ENCODE results near the gene BLOC1S3. TPM values are rescaled to one million over a fixed set of nuclear protein-coding genes. Genes with fewer than 3 reads are reported as not detected.

Gene BLOC1S3
- total RNA-seq, 2 experiments from 2014 or later: 21.9 to 22.8 TPM

DNA sequence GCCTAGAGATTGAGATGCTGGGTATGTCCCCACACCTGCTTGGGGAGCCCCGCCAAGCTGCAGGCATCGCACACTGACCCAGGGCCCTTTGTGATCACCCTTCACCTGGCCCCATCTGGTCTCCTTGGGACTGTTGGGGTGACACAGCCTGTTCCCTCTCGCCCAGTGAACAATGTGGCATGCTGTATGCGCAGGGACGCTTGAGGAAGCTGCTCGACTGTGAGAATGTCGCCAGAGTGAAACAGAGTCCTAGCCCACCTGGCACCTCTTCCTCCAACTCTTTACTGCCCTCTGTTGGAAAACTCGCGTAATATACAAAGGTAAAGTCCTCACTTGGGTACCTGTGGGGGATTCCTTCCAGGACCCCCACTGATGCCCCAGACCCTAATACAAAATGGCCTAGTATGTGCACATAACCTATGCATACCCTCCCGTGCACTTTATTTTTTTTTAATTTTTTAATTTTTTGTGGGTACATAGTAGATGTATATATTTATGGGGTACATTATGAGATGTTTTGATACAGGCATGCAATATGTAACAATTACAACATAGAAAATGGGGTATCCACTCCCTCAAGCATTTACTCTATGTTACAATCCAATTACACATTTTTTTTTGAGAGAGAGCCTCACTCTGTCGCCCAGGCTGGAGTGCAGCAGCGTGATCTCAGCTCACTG is 9.0 kb downstream of the BLOC1S3 start:
- POLR2A ChIA-PET: interaction anchor here (1.4 kb wide), 1 partner anchor 9 kb away, joined by 6 read pairs; the partner anchor contains the start of genes BLOC1S3 and TRAPPC6A
- no peak overlapping the region for H3K4me3 Mint-ChIP-seq
- peak; percentile 48 for DNase-seq
- H3K9me3 Mint-ChIP-seq: no peaks in the 10 kb centered on the region
- H3K27me3 Mint-ChIP-seq: no peaks in the 10 kb centered on the region
- no peak overlapping the region for H3K27ac Mint-ChIP-seq
- H3K4me1 Mint-ChIP-seq: peaks cover 4% of the 10 kb centered on the region
- peak; percentile 87 for ATAC-seq (ENCODE audit: low read depth)
- no peaks in the 10 kb centered on the region for H3K36me3 Mint-ChIP-seq

DNA sequence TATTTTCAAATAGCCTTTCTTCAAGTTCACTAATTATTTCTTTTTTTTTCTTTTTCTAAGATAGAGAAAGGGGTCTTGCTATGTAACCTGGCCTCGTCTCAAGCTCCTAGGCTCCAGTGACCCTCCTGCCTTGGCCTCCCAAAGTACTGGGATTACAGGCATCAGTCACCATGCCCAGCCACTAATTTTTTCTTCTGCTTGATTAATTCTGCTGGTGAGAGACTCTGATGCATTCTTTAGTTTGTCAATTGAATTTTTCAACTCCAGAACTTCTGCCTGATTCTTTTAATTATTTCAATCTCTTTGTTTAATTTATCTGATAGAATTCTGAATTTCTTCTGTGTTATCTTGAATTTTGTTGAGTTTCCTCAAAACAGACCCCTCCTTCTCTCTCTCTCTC is 11.4 kb downstream of the BLOC1S3 start:
- no peaks in the 10 kb centered on the region for H3K27me3 Mint-ChIP-seq
- H3K9me3 Mint-ChIP-seq: no peaks in the 10 kb centered on the region
- DNase-seq (no peak), ATAC-seq (ENCODE audit: low read depth) (no peak)
- no peaks in the 10 kb centered on the region for H3K36me3 Mint-ChIP-seq
- POLR2A ChIA-PET: interaction anchor here (0.6 kb wide), 1 partner anchor 99 kb away, joined by 4 read pairs; no protein-coding TSS in a partner anchor
- H3K4me3 Mint-ChIP-seq: no peak overlapping the region
- no peak overlapping the region for H3K27ac Mint-ChIP-seq
- H3K4me1 Mint-ChIP-seq: peaks cover 2% of the 10 kb centered on the region

GRCh38 chr19:45191375-45191774 is 12.8 kb downstream of the BLOC1S3 start:
- no peaks in the 10 kb centered on the region for H3K36me3 Mint-ChIP-seq
- no peaks in the 10 kb centered on the region for H3K27me3 Mint-ChIP-seq
- H3K4me3 Mint-ChIP-seq: no peak overlapping the region
- ATAC-seq (ENCODE audit: low read depth) (no peak), DNase-seq (no peak)
- no peak overlapping the region for H3K27ac Mint-ChIP-seq
- H3K9me3 Mint-ChIP-seq: no peaks in the 10 kb centered on the region
- peaks cover 2% of the 10 kb centered on the region for H3K4me1 Mint-ChIP-seq
- POLR2A ChIA-PET: no interaction called here

GRCh38 chr19:45195764-45196163 is 17.2 kb downstream of the BLOC1S3 start:
- ATAC-seq (ENCODE audit: low read depth) (no peak), DNase-seq (no peak)
- Mint-ChIP-seq H3K9me3 (no peaks in the 10 kb centered on the region), H3K4me1 (no peaks in the 10 kb centered on the region), H3K36me3 (no peaks in the 10 kb centered on the region), H3K27ac (no peak overlapping the region), H3K4me3 (no peak overlapping the region), H3K27me3 (peaks cover 5% of the 10 kb centered on the region)
- POLR2A ChIA-PET: no interaction called here

DNA sequence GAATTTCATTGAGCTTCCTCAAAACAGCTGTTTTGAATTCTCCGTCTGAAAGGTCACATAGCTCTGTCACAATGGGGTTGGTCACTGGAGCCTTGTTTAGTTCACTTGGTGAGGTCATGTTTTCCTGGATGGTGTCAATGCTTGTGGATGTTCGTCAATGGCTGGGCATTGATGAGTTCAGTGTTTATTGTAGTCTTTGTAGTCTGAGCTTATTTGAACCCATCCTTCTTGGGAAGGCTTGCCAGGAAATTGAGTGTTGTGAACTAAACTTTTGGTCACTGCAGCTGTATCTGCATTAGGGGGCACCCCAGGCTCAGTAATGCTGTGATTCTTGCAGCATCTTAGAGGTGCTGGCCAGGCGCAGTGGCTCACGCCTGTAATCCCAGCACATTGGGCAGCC is 22.0 kb downstream of the BLOC1S3 start:
- no peak for DNase-seq
- Mint-ChIP-seq H3K27me3 (peaks cover 9% of the 10 kb centered on the region), H3K4me1 (no peaks in the 10 kb centered on the region), H3K36me3 (no peaks in the 10 kb centered on the region), H3K27ac (no peak overlapping the region), H3K9me3 (no peaks in the 10 kb centered on the region), H3K4me3 (no peak overlapping the region)
- no peak for ATAC-seq (ENCODE audit: low read depth)
- POLR2A ChIA-PET: no interaction called here

- no peak overlapping the region for H3K4me3 Mint-ChIP-seq
- POLR2A ChIA-PET: no interaction called here
- H3K27ac Mint-ChIP-seq: no peak overlapping the region
- H3K4me1 Mint-ChIP-seq: no peaks in the 10 kb centered on the region
- DNase-seq (no peak), ATAC-seq (ENCODE audit: low read depth) (no peak)
- peaks cover 7% of the 10 kb centered on the region for H3K27me3 Mint-ChIP-seq
- no peaks in the 10 kb centered on the region for H3K36me3 Mint-ChIP-seq
- H3K9me3 Mint-ChIP-seq: no peaks in the 10 kb centered on the region
Measured at GRCh38 chr19:45202637-45203036, 24.1 kb downstream of the BLOC1S3 start.

GRCh38 chr19:45205810-45206209 is 27.2 kb downstream of the BLOC1S3 start:
- Mint-ChIP-seq H3K9me3 (no peaks in the 10 kb centered on the region), H3K27ac (no peak overlapping the region), H3K36me3 (no peaks in the 10 kb centered on the region), H3K4me3 (no peak overlapping the region), H3K4me1 (peaks cover 3% of the 10 kb centered on the region), H3K27me3 (peaks cover 10% of the 10 kb centered on the region)
- ATAC-seq (ENCODE audit: low read depth) (no peak), DNase-seq (no peak)
- POLR2A ChIA-PET: no interaction called here

DNA sequence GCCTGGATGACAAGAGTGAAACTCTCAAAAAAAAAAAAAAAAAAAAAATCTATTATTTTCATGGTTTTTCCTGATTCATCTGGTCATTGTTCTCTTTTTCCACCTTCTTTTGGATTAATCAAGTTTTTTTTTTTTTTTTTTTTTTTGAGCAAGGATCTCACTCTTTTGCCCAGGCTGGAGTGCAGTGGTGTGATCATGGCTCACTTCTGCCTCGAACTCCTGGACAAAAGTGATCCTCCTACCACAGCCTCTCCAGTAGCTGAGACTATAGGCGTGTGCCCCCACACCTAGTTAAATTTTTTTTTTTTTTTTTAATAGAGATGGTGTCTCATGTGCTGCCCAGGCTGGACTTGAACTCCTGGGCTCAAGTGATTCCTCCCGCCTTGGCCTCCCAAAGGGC is 27.7 kb downstream of the BLOC1S3 start:
- DNase-seq (no peak), ATAC-seq (ENCODE audit: low read depth) (no peak)
- POLR2A ChIA-PET: no interaction called here
- peaks cover 12% of the 10 kb centered on the region for H3K27me3 Mint-ChIP-seq
- H3K4me3 Mint-ChIP-seq: no peak overlapping the region
- no peaks in the 10 kb centered on the region for H3K9me3 Mint-ChIP-seq
- H3K4me1 Mint-ChIP-seq: peaks cover 7% of the 10 kb centered on the region
- H3K27ac Mint-ChIP-seq: no peak overlapping the region
- no peaks in the 10 kb centered on the region for H3K36me3 Mint-ChIP-seq

DNA sequence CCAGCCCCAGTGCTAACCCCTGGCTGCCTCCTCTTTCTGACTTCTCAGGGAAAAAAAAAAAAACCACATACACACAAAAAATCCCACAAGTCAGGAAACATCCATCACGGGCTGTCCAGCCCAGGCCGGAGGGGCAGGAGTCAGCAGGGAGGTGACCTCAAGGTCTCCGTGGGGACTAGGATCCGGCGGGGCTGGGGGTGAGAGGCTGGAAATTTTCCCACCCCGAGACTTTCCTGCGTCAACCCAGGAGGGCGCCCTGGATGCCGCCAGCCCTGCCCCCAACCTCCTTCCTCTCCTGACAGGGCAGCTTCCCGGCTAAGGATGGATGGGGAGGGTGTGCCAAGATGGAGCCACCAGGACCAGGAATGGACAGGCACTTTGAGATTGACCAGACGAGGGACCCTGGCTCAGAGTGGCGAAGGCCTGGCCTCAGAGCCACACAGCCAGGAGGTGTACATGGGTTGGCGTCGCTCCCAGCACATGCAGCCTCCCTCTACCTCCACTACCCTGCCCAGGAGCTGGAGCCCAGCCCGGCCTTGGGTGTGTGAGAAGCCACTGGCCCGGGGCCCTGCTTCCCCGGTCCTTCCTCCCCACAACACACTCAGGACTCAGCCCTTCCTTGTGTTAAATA is 33.3 kb downstream of the BLOC1S3 start:
- no peak for ATAC-seq (ENCODE audit: low read depth)
- peaks cover 34% of the 10 kb centered on the region for H3K27me3 Mint-ChIP-seq
- no peaks in the 10 kb centered on the region for H3K36me3 Mint-ChIP-seq
- POLR2A ChIA-PET: interaction anchor here (0.7 kb wide), 1 partner anchor 1553 kb away, joined by 3 read pairs; no protein-coding TSS in a partner anchor
- H3K27ac Mint-ChIP-seq: no peak overlapping the region
- no peak overlapping the region for H3K4me3 Mint-ChIP-seq
- H3K9me3 Mint-ChIP-seq: no peaks in the 10 kb centered on the region
- peaks cover 14% of the 10 kb centered on the region for H3K4me1 Mint-ChIP-seq
- no peak for DNase-seq

DNA sequence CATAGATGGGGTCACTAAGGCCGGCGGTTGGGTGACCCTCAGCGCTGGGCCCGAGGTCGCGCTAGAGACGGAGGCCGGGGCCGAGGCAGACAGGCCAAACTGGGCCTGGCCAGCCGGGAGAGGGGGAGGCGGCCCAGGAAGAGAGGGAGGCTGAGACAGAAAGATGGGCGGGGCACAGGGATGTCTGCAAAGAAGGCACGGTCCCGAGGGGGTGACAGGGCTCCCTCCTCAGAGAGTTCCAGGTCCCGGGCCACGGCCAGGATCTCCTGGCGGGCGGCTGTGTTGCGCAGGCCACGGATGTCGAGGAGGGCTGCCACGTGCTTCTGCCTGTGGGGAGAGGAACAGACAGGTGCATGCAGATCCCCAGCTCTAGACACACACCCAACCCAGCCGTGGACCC is 34.4 kb downstream of the BLOC1S3 start:
- ATAC-seq (ENCODE audit: low read depth): no peak
- H3K4me1 Mint-ChIP-seq: peaks cover 14% of the 10 kb centered on the region
- no peak overlapping the region for H3K27ac Mint-ChIP-seq
- no peak for DNase-seq
- POLR2A ChIA-PET: no interaction called here
- H3K4me3 Mint-ChIP-seq: no peak overlapping the region
- H3K9me3 Mint-ChIP-seq: no peaks in the 10 kb centered on the region
- H3K27me3 Mint-ChIP-seq: peaks cover 41% of the 10 kb centered on the region
- no peaks in the 10 kb centered on the region for H3K36me3 Mint-ChIP-seq

- Mint-ChIP-seq H3K9me3 (no peaks in the 10 kb centered on the region), H3K4me3 (no peak overlapping the region), H3K36me3 (no peaks in the 10 kb centered on the region), H3K27me3 (peaks cover 55% of the 10 kb centered on the region), H3K27ac (no peak overlapping the region), H3K4me1 (peaks cover 11% of the 10 kb centered on the region)
- DNase-seq (no peak), ATAC-seq (ENCODE audit: low read depth) (no peak)
- POLR2A ChIA-PET: no interaction called here
Measured at GRCh38 chr19:45215391-45216191, 37.0 kb downstream of the BLOC1S3 start.

GRCh38 chr19:45216667-45217066 is 38.1 kb downstream of the BLOC1S3 start:
- H3K27ac Mint-ChIP-seq: no peak overlapping the region
- POLR2A ChIA-PET: no interaction called here
- H3K36me3 Mint-ChIP-seq: no peaks in the 10 kb centered on the region
- no peak overlapping the region for H3K4me3 Mint-ChIP-seq
- DNase-seq (no peak), ATAC-seq (ENCODE audit: low read depth) (no peak)
- H3K27me3 Mint-ChIP-seq: peaks cover 50% of the 10 kb centered on the region
- no peaks in the 10 kb centered on the region for H3K9me3 Mint-ChIP-seq
- H3K4me1 Mint-ChIP-seq: peaks cover 4% of the 10 kb centered on the region

DNA sequence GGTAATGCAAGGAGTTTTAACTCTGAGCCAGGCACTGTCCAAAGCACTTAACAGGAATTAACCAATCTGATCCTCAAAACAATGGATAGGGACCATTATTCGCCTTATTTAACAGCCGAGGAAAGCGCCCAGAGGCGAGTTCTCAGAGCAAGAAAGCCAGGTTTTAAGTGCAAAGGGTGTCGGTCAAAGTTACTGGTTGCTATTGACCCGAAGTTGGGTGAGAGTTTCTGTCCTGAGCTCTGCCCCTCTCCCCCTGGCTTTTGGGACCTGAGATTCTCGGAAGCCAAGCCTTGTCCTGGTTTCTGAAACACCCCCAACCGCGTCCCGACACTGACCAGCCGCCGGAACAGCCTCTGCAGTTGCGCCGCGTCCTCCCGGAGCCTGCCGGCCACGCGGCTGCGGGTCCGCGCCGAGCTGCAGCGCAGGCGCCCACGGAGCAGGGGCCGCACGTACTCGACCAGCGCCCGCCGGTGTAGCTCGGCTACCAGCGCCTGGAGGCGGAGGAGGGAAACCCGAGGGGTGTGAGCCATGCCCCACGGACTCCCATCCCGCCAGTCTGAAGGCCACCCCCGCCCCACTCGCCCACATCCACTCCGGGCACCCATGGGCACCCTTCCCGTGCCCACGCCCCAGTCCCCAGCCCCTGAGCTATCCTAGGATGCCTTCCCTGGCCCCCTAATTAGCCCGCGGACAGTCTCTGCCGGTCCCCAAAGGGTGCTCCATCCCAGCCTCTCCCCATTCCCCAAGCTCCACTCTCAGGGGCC is 38.8 kb downstream of the BLOC1S3 start:
- Mint-ChIP-seq H3K27me3 (peaks cover 55% of the 10 kb centered on the region), H3K4me1 (peaks cover 3% of the 10 kb centered on the region), H3K27ac (no peak overlapping the region), H3K4me3 (no peak overlapping the region), H3K9me3 (no peaks in the 10 kb centered on the region), H3K36me3 (no peaks in the 10 kb centered on the region)
- ATAC-seq (ENCODE audit: low read depth) (no peak), DNase-seq (no peak)
- POLR2A ChIA-PET: no interaction called here

All from activated naive CD8-positive, alpha-beta T cell treated with anti-CD3 and anti-CD28 coated beads, Interleukin-2, amount 10 ng/mL, durations not matched to agents 7 days and 5 days (primary cell).